Lung (tissue), 12 donors: ENCODE data around the gene PPP2R3A. TPM values are rescaled to one million over a fixed set of nuclear protein-coding genes. Genes with fewer than 3 reads are reported as not detected.

Source experiments
- ATAC-seq: fragments of 200-7000 bp; cut with Tn5 transposase; one replicate; pipeline ENCODE4 v1.9.1; 2020; ENCODE audit warnings: moderate number of reproducible peaks; ENCODE audit not compliant: insufficient read depth, low FRiP score
- DNase-seq, 3 donors: peaks; one replicate each; pipeline ENCODE4 v3.0.0-alpha.2; 2013 to 2017
- H3K27ac ChIP-seq, 2 donors: one replicate each; pipeline ENCODE4 v1.5.1; 2013; ENCODE audit warnings: mild to moderate bottlenecking in 2 of 2, moderate library complexity in 2 of 2, control low read depth in 1 of 2, inconsistent platforms in 1 of 2, low read depth in 1 of 2, low read length in 1 of 2
- H3K27me3 ChIP-seq, 3 donors: one replicate each; pipeline ENCODE4 v1.5.1; 2013; ENCODE audit warnings: low read length in 2 of 3; ENCODE audit not compliant: control insufficient read depth in 3 of 3, insufficient read depth in 3 of 3
- H3K36me3 ChIP-seq, 4 donors: one replicate each; pipeline ENCODE4 v1.5.1; 2013; ENCODE audit warnings: low read length in 4 of 4, mild to moderate bottlenecking in 1 of 4, moderate library complexity in 1 of 4; ENCODE audit not compliant: control insufficient read depth in 4 of 4, insufficient read depth in 4 of 4
- H3K4me1 ChIP-seq, 5 donors: one replicate each; pipeline ENCODE4 v1.5.1; 2013; ENCODE audit warnings: low read length in 5 of 5, mild to moderate bottlenecking in 2 of 5, moderate library complexity in 1 of 5; ENCODE audit not compliant: control insufficient read depth in 5 of 5, insufficient read depth in 5 of 5
- H3K4me3 ChIP-seq: one replicate; pipeline ENCODE4 v1.5.1; 2013; ENCODE audit warnings: mild to moderate bottlenecking, control low read depth, moderate library complexity
- H3K9ac ChIP-seq, 2 donors: one replicate each; pipeline ENCODE4 v1.5.1; 2013; ENCODE audit warnings: low read length in 2 of 2, control low read depth in 1 of 2; ENCODE audit not compliant: insufficient read depth in 1 of 2
- H3K9me3 ChIP-seq, 4 donors: one replicate each; pipeline ENCODE4 v1.5.1; 2013; ENCODE audit warnings: low read length in 3 of 4, mild to moderate bottlenecking in 1 of 4, moderate library complexity in 1 of 4; ENCODE audit not compliant: control insufficient read depth in 4 of 4, insufficient read depth in 3 of 4
- WGBS, 2 donors: extraction: QIAGEN DNeasy Blood & Tissue Kit; methylation state at CpG; one replicate each; pipeline ENCODE4 v1.1.7; 2013; 5-methylcytosine and 5-hydroxymethylcytosine counted together
- polyA plus RNA-seq, 2 donors: library from polyadenylated mRNA; stranded (reverse); fragments of 200-250 nt; gene quantifications; one replicate each; pipeline ENCODE4 v1.2.1, GENCODE V29; 2013
- total RNA-seq, 2 donors: library from RNA; depleted of rRNA in 1 of 2; stranded (reverse); fragments of >200 nt in 1 of 2; gene quantifications; one replicate each; pipeline ENCODE4 v1.2.1, GENCODE V29; 2014 to 2021
- TF ChIP-seq, protein P1 (sequence below): IDR thresholded peaks from 2 replicates; pipeline ENCODE4 v1.5.1; 2012; ENCODE audit warnings: mild to moderate bottlenecking; ENCODE audit errors: control extremely low read depth, extremely low read depth
- donor health status: control.
- donor health status: control.
- donor health status: Bipolar disorder and iron deficiency.
- donor health status: healthy.
- donor health status: DM: yes; HTN: yes; CAD: no.

The PPP2R3A gene
- total and polyA plus RNA-seq, 4 donors, result 1.6 to 17.0 (median 4.6) TPM

- Histone ChIP-seq H3K9me3 (no peaks in the 10 kb centered on the region), H3K27ac (no peak overlapping the region), H3K27me3 (no peaks in the 10 kb centered on the region), H3K4me3 (no peak overlapping the region), H3K36me3 (peaks cover 7 to 25% (median 15%) of the 10 kb centered on the region in 4 donors), H3K9ac (no peak overlapping the region), H3K4me1 (peaks cover 0 to 15% (median 0%) of the 10 kb centered on the region in 5 donors)
- WGBS, 2 donors, result 70 to 77% methylated on average over 3 of the region's 3 CpGs
- no peak for ATAC-seq
- TF ChIP-seq, protein P1, sequence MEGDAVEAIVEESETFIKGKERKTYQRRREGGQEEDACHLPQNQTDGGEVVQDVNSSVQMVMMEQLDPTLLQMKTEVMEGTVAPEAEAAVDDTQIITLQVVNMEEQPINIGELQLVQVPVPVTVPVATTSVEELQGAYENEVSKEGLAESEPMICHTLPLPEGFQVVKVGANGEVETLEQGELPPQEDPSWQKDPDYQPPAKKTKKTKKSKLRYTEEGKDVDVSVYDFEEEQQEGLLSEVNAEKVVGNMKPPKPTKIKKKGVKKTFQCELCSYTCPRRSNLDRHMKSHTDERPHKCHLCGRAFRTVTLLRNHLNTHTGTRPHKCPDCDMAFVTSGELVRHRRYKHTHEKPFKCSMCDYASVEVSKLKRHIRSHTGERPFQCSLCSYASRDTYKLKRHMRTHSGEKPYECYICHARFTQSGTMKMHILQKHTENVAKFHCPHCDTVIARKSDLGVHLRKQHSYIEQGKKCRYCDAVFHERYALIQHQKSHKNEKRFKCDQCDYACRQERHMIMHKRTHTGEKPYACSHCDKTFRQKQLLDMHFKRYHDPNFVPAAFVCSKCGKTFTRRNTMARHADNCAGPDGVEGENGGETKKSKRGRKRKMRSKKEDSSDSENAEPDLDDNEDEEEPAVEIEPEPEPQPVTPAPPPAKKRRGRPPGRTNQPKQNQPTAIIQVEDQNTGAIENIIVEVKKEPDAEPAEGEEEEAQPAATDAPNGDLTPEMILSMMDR, result no peak
- no peak for DNase-seq
Measured at GRCh38 chr3:136149667-136150066, 184.1 kb downstream of the PPP2R3A start.

DNA sequence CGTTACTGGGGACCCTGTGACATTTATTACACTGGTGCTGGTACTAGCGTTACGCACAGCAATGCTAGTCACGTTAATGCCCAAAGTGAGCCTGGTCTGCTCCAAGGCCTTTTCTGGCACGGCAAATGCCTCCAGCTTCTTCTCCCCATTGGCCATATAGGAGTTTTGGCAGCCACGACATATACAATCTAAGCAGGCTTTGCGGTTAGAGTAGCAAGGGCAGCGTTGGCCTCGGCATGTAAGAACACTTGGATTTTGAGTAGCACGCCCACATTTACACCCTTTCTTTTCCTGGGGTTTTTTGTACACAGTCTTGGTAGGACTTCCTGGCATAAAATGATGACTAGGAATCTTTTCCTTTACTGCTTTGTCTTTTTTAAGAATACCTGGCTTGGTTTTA is 185.7 kb downstream of the PPP2R3A start:
- 79 to 83% methylated on average over 10 of the region's 10 CpGs for WGBS, 2 donors
- Histone ChIP-seq H3K36me3 (peaks cover 7 to 20% (median 12%) of the 10 kb centered on the region in 4 donors), H3K9ac (no peak overlapping the region), H3K9me3 (no peaks in the 10 kb centered on the region), H3K4me1 (peaks cover 0 to 15% (median 0%) of the 10 kb centered on the region in 5 donors), H3K4me3 (no peak overlapping the region), H3K27me3 (no peaks in the 10 kb centered on the region), H3K27ac (no peak overlapping the region)
- DNase-seq (no peak), ATAC-seq (no peak)
- TF ChIP-seq, protein P1, result no peak

GRCh38 chr3:136152176-136152843 is 186.8 kb downstream of the PPP2R3A start:
- WGBS, 2 donors, result 74 to 84% methylated on average over 4 of the region's 4 CpGs
- no peaks in the 10 kb centered on the region for H3K9me3 ChIP-seq
- no peak for DNase-seq
- peaks cover 7 to 20% (median 12%) of the 10 kb centered on the region in 4 donors for H3K36me3 ChIP-seq
- peaks cover 0 to 12% (median 0%) of the 10 kb centered on the region in 5 donors for H3K4me1 ChIP-seq
- no peak for ATAC-seq
- H3K9ac ChIP-seq, result no peak overlapping the region
- TF ChIP-seq, protein P1, result no peak
- H3K27ac ChIP-seq, result no peak overlapping the region
- no peaks in the 10 kb centered on the region for H3K27me3 ChIP-seq
- no peak overlapping the region for H3K4me3 ChIP-seq
